HepG2 (cell line): ENCODE results near the gene PTGDS. TPM values are rescaled to one million over a fixed set of nuclear protein-coding genes. Genes with fewer than 3 reads are reported as not detected.

ENCODE experiments used
- ATAC-seq: fragments of 200-7000 bp; cut with Tn5 transposase; 3 replicates; pipeline ENCODE4 v1.9.1; 2020; ENCODE audit warnings: mild to moderate bottlenecking, moderate library complexity
- BruUV-seq: library from RNA; stranded (reverse); fragments of 400-500 nt; replicated peaks from 2 replicates; lab custom pipeline; 2021; lab: Mats Ljungman, UMichigan
- CTCF ChIA-PET: fragments of 300-600 bp; formaldehyde crosslinking; extraction: SDS; loops from one replicate; lab custom pipeline; 2021; ENCODE audit warnings: low total read pairs, inconsistent platforms, low intra/inter-chr PET ratio; lab: Yijun Ruan, JAX
- POLR2A ChIA-PET: fragments of 350-600 bp; sonication (Branson Sonifier 250); formaldehyde crosslinking; loops from one replicate; lab custom pipeline; 2020; ENCODE audit warnings: antibody characterized with exemption, inconsistent platforms; lab: Yijun Ruan, JAX
- DNase-seq: peaks from one replicate; pipeline ENCODE4 v3.0.0-alpha.2; 2015; ENCODE audit warnings: low spot score
- FAIRE-seq: peaks from 3 replicates; lab custom pipeline; 2011; peaks lifted over from hg19 to GRCh38; lab: Jason Lieb, UNC
- H2AFZ ChIP-seq: one replicate; pipeline ENCODE4 v1.6.1; 2011; ENCODE audit warnings: low read length, inconsistent platforms
- H3K27ac ChIP-seq: fragments of 300-600 bp; 3 replicates; pipeline ENCODE4 v1.8.0; 2011; ENCODE audit warnings: mixed run types, mild to moderate bottlenecking, mixed read lengths, low read length, inconsistent platforms; ENCODE audit not compliant: insufficient read depth; ENCODE audit errors: extremely low read length
- H3K27me3 ChIP-seq, 2 experiments: fragments of 200-600 bp in 1 of 2; 2 replicates in 1 of 2; 3 replicates in 1 of 2; pipeline versions ENCODE4 v1.6.0 to v1.8.0; 2011; ENCODE audit warnings: low read length in 2 of 2, mild to moderate bottlenecking in 2 of 2, moderate library complexity in 2 of 2, inconsistent platforms in 1 of 2; ENCODE audit not compliant: insufficient read depth in 2 of 2, control insufficient read depth in 1 of 2
- H3K36me3 ChIP-seq, 2 experiments: fragments of 200-600 bp in 1 of 2; replicated peaks in 1 of 2; 2 replicates in 1 of 2; 3 replicates in 1 of 2; pipeline versions ENCODE4 v1.5.1 to v1.8.0; 2011; ENCODE audit warnings: low read length in 2 of 2, inconsistent platforms in 1 of 2; ENCODE audit not compliant: insufficient read depth in 2 of 2, control insufficient read depth in 1 of 2
- H3K4me1 ChIP-seq: 2 replicates; pipeline ENCODE4 v1.5.1; 2012; ENCODE audit warnings: low read length, inconsistent platforms; ENCODE audit not compliant: insufficient read depth
- H3K4me2 ChIP-seq: 2 replicates; pipeline ENCODE4 v1.6.0; 2011; ENCODE audit warnings: low read depth, low read length, inconsistent platforms
- H3K4me3 ChIP-seq, 3 experiments: fragments of 200-600 bp in 1 of 3; sonication (generic), shearing (Covaris generic) in 1 of 3; replicated peaks in 1 of 3; 2 replicates each; pipeline ENCODE4 v1.5.1; 2011 to 2016; ENCODE audit warnings: low read length in 3 of 3, inconsistent platforms in 2 of 3, low read depth in 2 of 3, mild to moderate bottlenecking in 2 of 3, control low read depth in 1 of 3, mixed read lengths in 1 of 3; ENCODE audit not compliant: insufficient read depth in 1 of 3
- H3K79me2 ChIP-seq: one replicate; pipeline ENCODE4 v1.6.1; 2011; ENCODE audit warnings: low read length, inconsistent platforms; ENCODE audit not compliant: insufficient read depth
- H3K9ac ChIP-seq: 2 replicates; pipeline ENCODE4 v1.6.0; 2011; ENCODE audit warnings: mild to moderate bottlenecking, low read depth, low read length, inconsistent platforms; ENCODE audit not compliant: insufficient read depth
- H3K9me3 ChIP-seq: 2 replicates; pipeline ENCODE4 v1.5.1; 2012; ENCODE audit warnings: mild to moderate bottlenecking, low read length
- H4K20me1 ChIP-seq: 2 replicates; pipeline ENCODE4 v1.6.0; 2011; ENCODE audit warnings: inconsistent platforms, mild to moderate bottlenecking, low read length, moderate library complexity; ENCODE audit not compliant: insufficient read depth
- HNF4G ChIP-seq, 2 experiments: sonication (generic) in 1 of 2; formaldehyde crosslinking in 1 of 2; IDR thresholded peaks; 2 replicates each; pipeline versions ENCODE4 v1.4.0 to v1.6.1; 2011 to 2020; ENCODE audit warnings: borderline replicate concordance in 2 of 2, low read depth in 2 of 2, mild to moderate bottlenecking in 2 of 2, low read length in 1 of 2, missing genetic modification reagents in 1 of 2, moderate library complexity in 1 of 2
- IKZF5 ChIP-seq: IDR thresholded peaks from 2 replicates; pipeline ENCODE4 v1.6.1; 2018; ENCODE audit warnings: missing genetic modification reagents, mild to moderate bottlenecking, missing compliant biosample characterization
- KDM4B ChIP-seq: sonication (generic); formaldehyde crosslinking; IDR thresholded peaks from 2 replicates; pipeline ENCODE4 v1.4.0; 2020; ENCODE audit warnings: missing genetic modification reagents
- MIER3 ChIP-seq: IDR thresholded peaks from 2 replicates; pipeline ENCODE4 v1.6.1; 2016; ENCODE audit warnings: missing compliant biosample characterization, borderline replicate concordance
- MTA3 ChIP-seq: sonication (generic); formaldehyde crosslinking; IDR thresholded peaks from 2 replicates; pipeline ENCODE4 v1.4.0; 2020; ENCODE audit warnings: missing genetic modification reagents
- NFIB ChIP-seq: sonication (generic); formaldehyde crosslinking; IDR thresholded peaks from 2 replicates; pipeline ENCODE4 v1.9.0; 2021; ENCODE audit warnings: missing genetic modification reagents, mild to moderate bottlenecking, borderline replicate concordance
- NFKB2 ChIP-seq: sonication (generic); formaldehyde crosslinking; IDR thresholded peaks from 2 replicates; pipeline ENCODE4 v1.4.0; 2020; ENCODE audit warnings: missing genetic modification reagents, borderline replicate concordance
- NFKBIZ ChIP-seq: IDR thresholded peaks from 2 replicates; pipeline ENCODE4 v1.6.1; 2018; ENCODE audit warnings: missing genetic modification reagents, missing compliant biosample characterization
- SIN3A ChIP-seq: IDR thresholded peaks from 2 replicates; pipeline ENCODE4 v1.6.1; 2011; ENCODE audit warnings: low read depth, mild to moderate bottlenecking, control low read depth, low read length, borderline replicate concordance
- ZBTB14 ChIP-seq: sonication (generic); formaldehyde crosslinking; IDR thresholded peaks from 2 replicates; pipeline ENCODE4 v1.4.0; 2020; ENCODE audit warnings: missing genetic modification reagents
- ZNF17 ChIP-seq: sonication (generic); formaldehyde crosslinking; IDR thresholded peaks from 2 replicates; pipeline ENCODE4 v1.5.0; 2020; ENCODE audit warnings: mild to moderate bottlenecking, missing genetic modification reagents
- ZNF256 ChIP-seq: sonication (generic); formaldehyde crosslinking; conservative IDR thresholded peaks from 2 replicates; pipeline ENCODE4 v1.4.0; 2020; ENCODE audit warnings: missing genetic modification reagents
- ZNF468 ChIP-seq: sonication (generic); formaldehyde crosslinking; IDR thresholded peaks from 2 replicates; pipeline ENCODE4 v1.8.0; 2022; ENCODE audit warnings: mild to moderate bottlenecking, moderate library complexity, missing genetic modification reagents
- WGBS: methylation state at CpG from one replicate; pipeline ENCODE4 v1.1.6; 2017; ENCODE audit warnings: low lambda C conversion rate; 5-methylcytosine and 5-hydroxymethylcytosine counted together
- in situ Hi-C: cut with HindIII; loops from 2 replicates; pipeline ENCODE4 v1.10.0; 2017; ENCODE audit warnings: low pct_unique_long_range_greater_than_20kb; ENCODE audit not compliant: extremely low pct_ligation_motif_present
- intact Hi-C: fragments of 100-400 bp; cut with micrococcal nuclease; formaldehyde crosslinking; loops from one replicate; pipeline ENCODE4 v1.10.0; 2022; ENCODE audit not compliant: unreplicated experiment
- polyA plus RNA-seq, 8 experiments: library from polyadenylated mRNA; depleted of rRNA in 3 of 8; stranded (reverse) in 7 of 8; unstranded in 1 of 8; fragments of >200 nt; fragmentation: Illumina TruSeq in 4 of 8; extraction: Trizol in 4 of 8; gene quantifications; 2 replicates each; pipeline versions ENCODE4 v1.2.1 to v1.2.3, GENCODE V29; 2011 to 2016; ENCODE audit warnings: low read depth in 4 of 8, missing spikeins in 1 of 8, mixed read lengths in 1 of 8; ENCODE audit not compliant: insufficient read depth in 1 of 8
- total RNA-seq, 5 experiments: library from RNA; depleted of rRNA; stranded (reverse); fragments of >200 nt; fragmentation: Illumina TruSeq; extraction: Trizol; gene quantifications; 2 replicates each; pipeline ENCODE4 v1.2.3, GENCODE V29; 2016; ENCODE audit warnings: low read depth in 1 of 5
- TF ChIP-seq, protein P1 (sequence below): IDR thresholded peaks from 2 replicates; pipeline ENCODE4 v1.6.1; 2016; ENCODE audit warnings: missing compliant biosample characterization, missing genetic modification reagents, borderline replicate concordance
- TF ChIP-seq, protein P2 (sequence below): sonication (generic); formaldehyde crosslinking; IDR thresholded peaks from 2 replicates; pipeline ENCODE4 v1.4.0; 2020; ENCODE audit warnings: low read depth, missing genetic modification reagents

The PTGDS gene
- total and polyA plus RNA-seq, 2 of the 13 experiments (the other 11 are each of a cell fraction or from before 2014, with no cell fraction given) = 0.33 to 0.50 TPM

- no peaks in the 10 kb centered on the region for H3K36me3 ChIP-seq
- POLR2A ChIA-PET = no interaction called here
- in situ Hi-C loops = no loop called here
- CTCF ChIA-PET = no interaction called here
- no peak for ATAC-seq
- no peak within 1 kb of the TSS for H2AFZ ChIP-seq
- H3K9ac ChIP-seq = peak within 1 kb of the TSS; percentile 86; the same call in 1 of the 2 replicates
- DNase-seq = no peak
- H4K20me1 ChIP-seq = no peaks in the 10 kb centered on the region
- H3K27ac ChIP-seq = no peak within 1 kb of the TSS
- H3K4me2 ChIP-seq = peak within 1 kb of the TSS; percentile 100; the same call in 1 of the 2 replicates
- H3K4me1 ChIP-seq = peaks cover 39% of the 10 kb centered on the region
- intact Hi-C loops = no loop called here
- H3K9me3 ChIP-seq = no peaks in the 10 kb centered on the region
- 98% methylated on average over 8 of the region's 14 CpGs for WGBS
- H3K79me2 ChIP-seq = peaks cover 5% of the 10 kb centered on the region
- no peak for FAIRE-seq
- BruUV-seq = no TSS peak
- peak within 1 kb of the TSS in 1 of 3 experiments; percentile 90; a peak in 1 of 6 replicates for H3K4me3 ChIP-seq
- no peaks in the 10 kb centered on the region for H3K27me3 ChIP-seq
- TF ChIP-seq IKZF5 (no peak), NFKB2 (no peak), ZNF17 (CRISPR knock-in tag) (no peak), KDM4B (no peak), ZBTB14 (no peak), ZNF256 (CRISPR knock-in tag) (no peak), SIN3A (no peak), NFIB (no peak), MIER3 (CRISPR knock-in tag) (no peak), NFKBIZ (CRISPR knock-in tag) (no peak), HNF4G (IDR thresholded peaks at IDR 0.05; ENCODE audit: borderline replicate concordance, low read depth, low read length) (no peak), HNF4G (CRISPR knock-in tag; IDR thresholded peaks at IDR 0.05; ENCODE audit: borderline replicate concordance, low read depth) (no peak), ZNF468 (CRISPR knock-in tag) (no peak), MTA3 (CRISPR knock-in tag) (no peak)
- TF ChIP-seq, protein P1, sequence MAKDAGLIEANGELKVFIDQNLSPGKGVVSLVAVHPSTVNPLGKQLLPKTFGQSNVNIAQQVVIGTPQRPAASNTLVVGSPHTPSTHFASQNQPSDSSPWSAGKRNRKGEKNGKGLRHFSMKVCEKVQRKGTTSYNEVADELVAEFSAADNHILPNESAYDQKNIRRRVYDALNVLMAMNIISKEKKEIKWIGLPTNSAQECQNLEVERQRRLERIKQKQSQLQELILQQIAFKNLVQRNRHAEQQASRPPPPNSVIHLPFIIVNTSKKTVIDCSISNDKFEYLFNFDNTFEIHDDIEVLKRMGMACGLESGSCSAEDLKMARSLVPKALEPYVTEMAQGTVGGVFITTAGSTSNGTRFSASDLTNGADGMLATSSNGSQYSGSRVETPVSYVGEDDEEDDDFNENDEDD (CRISPR knock-in tag) = no peak
- TF ChIP-seq, protein P2, sequence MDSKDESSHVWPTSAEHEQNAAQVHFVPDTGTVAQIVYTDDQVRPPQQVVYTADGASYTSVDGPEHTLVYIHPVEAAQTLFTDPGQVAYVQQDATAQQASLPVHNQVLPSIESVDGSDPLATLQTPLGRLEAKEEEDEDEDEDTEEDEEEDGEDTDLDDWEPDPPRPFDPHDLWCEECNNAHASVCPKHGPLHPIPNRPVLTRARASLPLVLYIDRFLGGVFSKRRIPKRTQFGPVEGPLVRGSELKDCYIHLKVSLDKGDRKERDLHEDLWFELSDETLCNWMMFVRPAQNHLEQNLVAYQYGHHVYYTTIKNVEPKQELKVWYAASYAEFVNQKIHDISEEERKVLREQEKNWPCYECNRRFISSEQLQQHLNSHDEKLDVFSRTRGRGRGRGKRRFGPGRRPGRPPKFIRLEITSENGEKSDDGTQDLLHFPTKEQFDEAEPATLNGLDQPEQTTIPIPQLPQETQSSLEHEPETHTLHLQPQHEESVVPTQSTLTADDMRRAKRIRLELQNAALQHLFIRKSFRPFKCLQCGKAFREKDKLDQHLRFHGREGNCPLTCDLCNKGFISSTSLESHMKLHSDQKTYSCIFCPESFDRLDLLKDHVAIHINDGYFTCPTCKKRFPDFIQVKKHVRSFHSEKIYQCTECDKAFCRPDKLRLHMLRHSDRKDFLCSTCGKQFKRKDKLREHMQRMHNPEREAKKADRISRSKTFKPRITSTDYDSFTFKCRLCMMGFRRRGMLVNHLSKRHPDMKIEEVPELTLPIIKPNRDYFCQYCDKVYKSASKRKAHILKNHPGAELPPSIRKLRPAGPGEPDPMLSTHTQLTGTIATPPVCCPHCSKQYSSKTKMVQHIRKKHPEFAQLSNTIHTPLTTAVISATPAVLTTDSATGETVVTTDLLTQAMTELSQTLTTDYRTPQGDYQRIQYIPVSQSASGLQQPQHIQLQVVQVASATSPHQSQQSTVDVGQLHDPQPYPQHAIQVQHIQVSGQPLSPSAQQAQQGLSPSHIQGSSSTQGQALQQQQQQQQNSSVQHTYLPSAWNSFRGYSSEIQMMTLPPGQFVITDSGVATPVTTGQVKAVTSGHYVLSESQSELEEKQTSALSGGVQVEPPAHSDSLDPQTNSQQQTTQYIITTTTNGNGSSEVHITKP (CRISPR knock-in tag) = no peak
These were observed 25.6 kb upstream of the PTGDS start, which contains the start of gene LCN12 for GRCh38 chr9:136951541-136952320. Gene LCN12 (plus strand): TSS chr9:136952273. CDS start chr9:136952328, 55 bp downstream.
